Caco-2 (cell line): Measurements from ENCODE around the gene SMG7. TPM values are rescaled to one million over a fixed set of nuclear protein-coding genes. Genes with fewer than 3 reads are reported as not detected.
A peak's percentile ranks its signal among the peaks of the same experiment; 100 is the strongest.

ENCODE experiments used
- BruUV-seq: library from RNA; stranded (reverse); fragments of 400-500 nt; replicated peaks from 2 replicates; lab custom pipeline; 2021; lab: Mats Ljungman, UMichigan
- CTCF ChIA-PET: fragments of 300-600 bp; sonication (Branson Sonifier 250); formaldehyde crosslinking; loops from one replicate; lab custom pipeline; 2022; ENCODE audit warnings: antibody characterized with exemption; lab: Charles Lee
- POLR2A ChIA-PET: fragments of 300-600 bp; sonication (Branson Sonifier 250); formaldehyde crosslinking; loops from one replicate; lab custom pipeline; 2022; ENCODE audit warnings: antibody characterized with exemption; lab: Charles Lee
- DNase-seq, 2 experiments: peaks; one replicate each; pipeline versions ENCODE4 v3.0.0 to v3.0.0-alpha.2; 2020 to 2022
- H3K27me3 ChIP-seq: replicated peaks from 2 replicates; pipeline ENCODE4 v1.6.0; 2011; ENCODE audit warnings: low read length; ENCODE audit not compliant: control insufficient read depth, insufficient read depth
- H3K36me3 ChIP-seq: 2 replicates; pipeline ENCODE4 v1.5.1; 2011; ENCODE audit warnings: low read length; ENCODE audit not compliant: control insufficient read depth, insufficient read depth
- H3K4me1 ChIP-seq: fragments of 250-450 bp; sonication (Bioruptor Pico); 2 replicates; pipeline ENCODE4 v1.5.1; 2020; ENCODE audit warnings: mild to moderate bottlenecking
- H3K4me3 ChIP-seq: 2 replicates; pipeline ENCODE4 v1.5.1; 2011; ENCODE audit warnings: low read depth, mild to moderate bottlenecking, control low read depth, low read length
- H3K9me3 ChIP-seq: fragments of 250-450 bp; sonication (Bioruptor Pico); 2 replicates; pipeline ENCODE4 v1.5.1; 2020; ENCODE audit warnings: mild to moderate bottlenecking, moderate library complexity
- H3K27ac Mint-ChIP-seq: one replicate; pipeline ENCODE4 v1.8.0; 2022; ENCODE audit warnings: mixed read lengths; ENCODE audit not compliant: unreplicated experiment
- H3K27me3 Mint-ChIP-seq: one replicate; pipeline ENCODE4 v1.8.0; 2022; ENCODE audit warnings: mixed read lengths; ENCODE audit not compliant: insufficient read depth, unreplicated experiment
- H3K36me3 Mint-ChIP-seq: one replicate; pipeline ENCODE4 v1.8.0; 2022; ENCODE audit warnings: mild to moderate bottlenecking, mixed read lengths; ENCODE audit not compliant: insufficient read depth, unreplicated experiment
- H3K4me1 Mint-ChIP-seq: one replicate; pipeline ENCODE4 v1.8.0; 2022; ENCODE audit warnings: low read depth, mixed read lengths; ENCODE audit not compliant: unreplicated experiment
- H3K4me3 Mint-ChIP-seq: one replicate; pipeline ENCODE4 v1.8.0; 2022; ENCODE audit warnings: mild to moderate bottlenecking, moderate library complexity, mixed read lengths; ENCODE audit not compliant: unreplicated experiment
- H3K9me3 Mint-ChIP-seq: one replicate; pipeline ENCODE4 v1.8.0; 2022; ENCODE audit warnings: mixed read lengths; ENCODE audit not compliant: unreplicated experiment
- intact Hi-C: fragments of 100-400 bp; cut with micrococcal nuclease; formaldehyde crosslinking; loops from one replicate; pipeline ENCODE4 v1.10.0; 2022; ENCODE audit not compliant: unreplicated experiment
- total RNA-seq: library from RNA; stranded (reverse); gene quantifications from 2 replicates; pipeline ENCODE4 v1.2.3, GENCODE V29; 2022
- TF ChIP-seq, protein P1 (sequence below), 2 experiments: fragments of 200-600 bp in 1 of 2; IDR thresholded peaks; 1 replicate in 1 of 2; 2 replicates in 1 of 2; pipeline versions ENCODE4 v1.5.1 to v1.8.0; 2011 to 2022; ENCODE audit warnings: antibody characterized with exemption in 1 of 2, control low read depth in 1 of 2, inconsistent platforms in 1 of 2, low read depth in 1 of 2, low read length in 1 of 2, mild to moderate bottlenecking in 1 of 2, moderate library complexity in 1 of 2; ENCODE audit not compliant: insufficient read depth in 1 of 2, severe bottlenecking in 1 of 2, unreplicated experiment in 1 of 2

The SMG7 gene
- total RNA-seq, 1 experiment from 2014 or later = 57.8 TPM

DNA sequence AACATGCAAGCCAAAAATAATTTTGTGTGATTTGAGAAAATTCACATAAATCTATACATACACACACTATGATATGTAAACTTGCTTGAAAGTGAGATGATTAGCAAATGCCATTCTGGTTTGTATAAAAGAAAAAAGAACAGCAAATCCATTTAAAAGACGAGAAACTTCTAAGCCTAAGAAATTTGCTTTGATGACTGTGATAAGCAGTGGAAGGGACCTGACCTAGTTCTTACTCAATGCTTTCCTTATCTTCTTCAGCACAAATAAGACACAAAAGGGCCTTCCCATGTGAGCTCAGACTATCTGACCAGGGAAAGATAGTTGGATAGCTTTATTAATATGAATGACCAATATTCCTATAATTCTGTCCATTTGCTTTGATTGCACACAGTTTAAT is 28.8 kb upstream of the SMG7 start:
- Histone ChIP-seq H3K4me1 (peaks cover 14% of the 10 kb centered on the region), H3K4me3 (no peak overlapping the region), H3K27me3 (no peaks in the 10 kb centered on the region), H3K9me3 (no peaks in the 10 kb centered on the region), H3K36me3 (no peaks in the 10 kb centered on the region)
- H3K27me3 Mint-ChIP-seq = no peaks in the 10 kb centered on the region
- no peaks in the 10 kb centered on the region for H3K9me3 Mint-ChIP-seq
- BruUV-seq = no TSS peak
- ChIA-PET POLR2A (no interaction called here), CTCF (interaction anchor here (0.6 to 0.8 kb wide), 2 partner anchors 14 to 25 kb away, joined by 3 to 7 read pairs; no protein-coding TSS in a partner anchor)
- DNase-seq = peak in 1 of 2 experiments; percentile 29
- no peaks in the 10 kb centered on the region for H3K36me3 Mint-ChIP-seq
- TF ChIP-seq, protein P1, sequence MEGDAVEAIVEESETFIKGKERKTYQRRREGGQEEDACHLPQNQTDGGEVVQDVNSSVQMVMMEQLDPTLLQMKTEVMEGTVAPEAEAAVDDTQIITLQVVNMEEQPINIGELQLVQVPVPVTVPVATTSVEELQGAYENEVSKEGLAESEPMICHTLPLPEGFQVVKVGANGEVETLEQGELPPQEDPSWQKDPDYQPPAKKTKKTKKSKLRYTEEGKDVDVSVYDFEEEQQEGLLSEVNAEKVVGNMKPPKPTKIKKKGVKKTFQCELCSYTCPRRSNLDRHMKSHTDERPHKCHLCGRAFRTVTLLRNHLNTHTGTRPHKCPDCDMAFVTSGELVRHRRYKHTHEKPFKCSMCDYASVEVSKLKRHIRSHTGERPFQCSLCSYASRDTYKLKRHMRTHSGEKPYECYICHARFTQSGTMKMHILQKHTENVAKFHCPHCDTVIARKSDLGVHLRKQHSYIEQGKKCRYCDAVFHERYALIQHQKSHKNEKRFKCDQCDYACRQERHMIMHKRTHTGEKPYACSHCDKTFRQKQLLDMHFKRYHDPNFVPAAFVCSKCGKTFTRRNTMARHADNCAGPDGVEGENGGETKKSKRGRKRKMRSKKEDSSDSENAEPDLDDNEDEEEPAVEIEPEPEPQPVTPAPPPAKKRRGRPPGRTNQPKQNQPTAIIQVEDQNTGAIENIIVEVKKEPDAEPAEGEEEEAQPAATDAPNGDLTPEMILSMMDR (IDR thresholded peaks at IDR 0.05; ENCODE audit: insufficient read depth in 1 of 2, low read depth in 1 of 2, low read length in 1 of 2, severe bottlenecking in 1 of 2, unreplicated experiment in 1 of 2) = no peak
- intact Hi-C loops = no loop called here
- H3K4me3 Mint-ChIP-seq = no peak overlapping the region
- peaks cover 30% of the 10 kb centered on the region for H3K4me1 Mint-ChIP-seq
- H3K27ac Mint-ChIP-seq = no peak overlapping the region

DNA sequence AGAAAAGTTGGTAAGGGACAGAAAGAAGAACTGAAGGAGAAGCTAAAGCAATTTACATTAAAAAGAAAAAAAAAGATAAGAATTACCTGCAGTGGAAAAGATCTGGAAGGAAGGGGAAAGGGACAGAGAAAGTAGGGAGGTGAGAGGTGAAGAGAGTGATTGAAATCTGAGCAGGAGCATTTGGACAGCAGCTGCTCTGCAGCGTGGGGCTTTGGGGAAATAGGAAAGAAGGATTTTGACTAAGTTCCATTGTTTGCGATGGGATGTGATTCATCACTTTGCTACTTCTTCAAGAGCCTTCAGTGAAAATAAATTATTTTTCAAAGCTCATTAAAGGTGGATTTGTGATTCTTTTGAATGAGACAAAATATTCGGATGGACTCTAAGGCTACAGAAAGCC is 28.1 kb upstream of the SMG7 start:
- Mint-ChIP-seq H3K4me3 (no peak overlapping the region), H3K36me3 (no peaks in the 10 kb centered on the region), H3K4me1 (peaks cover 30% of the 10 kb centered on the region), H3K27me3 (no peaks in the 10 kb centered on the region), H3K9me3 (no peaks in the 10 kb centered on the region), H3K27ac (no peak overlapping the region)
- Histone ChIP-seq H3K4me1 (peaks cover 14% of the 10 kb centered on the region), H3K4me3 (no peak overlapping the region), H3K9me3 (no peaks in the 10 kb centered on the region), H3K36me3 (no peaks in the 10 kb centered on the region), H3K27me3 (no peaks in the 10 kb centered on the region)
- intact Hi-C loops = no loop called here
- POLR2A ChIA-PET = interaction anchor here (0.6 kb wide), 1 partner anchor 604 kb away, joined by 3 read pairs; no protein-coding TSS in a partner anchor
- no TSS peak for BruUV-seq
- DNase-seq = no peak
- TF ChIP-seq, protein P1 (IDR thresholded peaks at IDR 0.05; ENCODE audit: insufficient read depth in 1 of 2, low read depth in 1 of 2, low read length in 1 of 2, severe bottlenecking in 1 of 2, unreplicated experiment in 1 of 2) = no peak
- CTCF ChIA-PET = interaction anchor here (0.6 kb wide), 1 partner anchor 13 kb away, joined by 3 read pairs; no protein-coding TSS in a partner anchor

DNA sequence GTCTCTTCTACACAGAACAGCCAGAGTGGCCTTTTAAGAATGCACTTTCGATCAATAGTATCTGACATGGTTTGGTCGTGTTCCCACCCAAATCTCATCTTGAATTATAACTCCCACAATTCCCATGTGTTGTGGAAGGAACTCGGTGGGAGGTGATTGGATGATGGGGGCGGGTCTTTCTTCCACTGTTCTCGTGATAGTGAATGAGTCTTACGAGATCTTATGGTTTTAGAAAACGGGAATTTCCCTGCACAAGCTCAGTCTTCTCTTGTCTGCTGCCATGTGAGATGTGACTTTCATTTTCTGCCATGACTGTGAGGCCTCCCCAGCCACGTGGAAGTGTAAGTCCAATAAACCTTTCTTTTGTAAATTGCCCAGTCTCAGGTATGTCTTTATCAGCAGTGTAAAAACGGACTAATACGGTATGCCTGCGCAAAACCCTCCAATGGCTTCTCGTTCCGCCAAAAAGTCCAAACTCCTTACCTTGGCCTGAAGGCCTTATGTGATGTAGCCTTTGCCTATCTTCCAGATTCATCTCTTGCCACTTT is 23.0 kb upstream of the SMG7 start:
- ChIA-PET CTCF (no interaction called here), POLR2A (no interaction called here)
- H3K4me1 Mint-ChIP-seq = peaks cover 9% of the 10 kb centered on the region
- Histone ChIP-seq H3K9me3 (no peaks in the 10 kb centered on the region), H3K27me3 (no peaks in the 10 kb centered on the region), H3K4me3 (no peak overlapping the region), H3K36me3 (no peaks in the 10 kb centered on the region), H3K4me1 (peaks cover under 1% of the 10 kb centered on the region; the same call in 1 of the 2 replicates)
- no peaks in the 10 kb centered on the region for H3K27me3 Mint-ChIP-seq
- intact Hi-C loops = no loop called here
- no peak overlapping the region for H3K4me3 Mint-ChIP-seq
- BruUV-seq = no TSS peak
- no peaks in the 10 kb centered on the region for H3K36me3 Mint-ChIP-seq
- no peak for DNase-seq
- TF ChIP-seq, protein P1 (IDR thresholded peaks at IDR 0.05; ENCODE audit: insufficient read depth in 1 of 2, low read depth in 1 of 2, low read length in 1 of 2, severe bottlenecking in 1 of 2, unreplicated experiment in 1 of 2) = no peak
- no peak overlapping the region for H3K27ac Mint-ChIP-seq
- no peaks in the 10 kb centered on the region for H3K9me3 Mint-ChIP-seq
